Erythroblast (primary cell): ENCODE results near the gene TOLLIP.

Experiments
- GATA1 ChIP-seq: IDR thresholded peaks from 2 replicates; pipeline ENCODE4 v1.6.1; 2011; ENCODE audit warnings: low read depth, mild to moderate bottlenecking, control low read depth, low read length, moderate library complexity
- POLR2A ChIP-seq: IDR thresholded peaks from 2 replicates; pipeline ENCODE4 v1.6.1; 2011; ENCODE audit warnings: mild to moderate bottlenecking, low read length

DNA sequence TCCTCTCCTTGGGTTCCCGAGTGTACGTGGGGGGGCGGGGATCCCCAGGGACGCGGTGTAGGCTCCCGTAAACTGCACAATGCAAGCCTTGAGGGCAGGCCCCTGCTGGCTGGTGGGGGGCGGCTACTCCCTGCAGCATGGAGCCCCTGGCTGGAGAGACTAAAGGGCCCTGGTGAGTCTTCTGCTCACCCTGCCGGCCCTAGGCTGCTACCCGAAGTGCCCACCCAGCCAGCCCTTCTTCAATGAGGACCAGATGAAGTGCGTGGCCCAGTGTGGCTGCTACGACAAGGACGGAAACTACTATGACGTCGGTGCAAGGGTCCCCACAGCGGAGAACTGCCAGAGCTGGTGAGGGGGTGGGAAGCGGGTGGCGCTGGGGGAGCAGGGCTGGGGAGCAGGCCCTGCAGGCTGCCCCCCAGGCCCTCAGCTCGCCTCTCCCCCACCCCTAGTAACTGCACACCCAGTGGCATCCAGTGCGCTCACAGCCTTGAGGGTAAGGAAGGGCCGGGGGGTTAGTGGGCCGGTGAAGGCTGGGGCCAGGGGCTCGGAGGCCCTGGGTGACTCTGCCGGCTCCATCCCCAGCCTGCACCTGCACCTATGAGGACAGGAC lies 69.7 kb downstream of the TOLLIP start:
- TF ChIP-seq POLR2A (no peak), GATA1 (no peak)
